NCI-H1930 (cell line): ENCODE results near the gene RGL4.

Source experiments
- DNase-seq, 2 experiments: peaks; one replicate each; lab custom pipeline; 2025; lab: John Stamatoyannopoulos, UW

The RGL4 gene

DNA sequence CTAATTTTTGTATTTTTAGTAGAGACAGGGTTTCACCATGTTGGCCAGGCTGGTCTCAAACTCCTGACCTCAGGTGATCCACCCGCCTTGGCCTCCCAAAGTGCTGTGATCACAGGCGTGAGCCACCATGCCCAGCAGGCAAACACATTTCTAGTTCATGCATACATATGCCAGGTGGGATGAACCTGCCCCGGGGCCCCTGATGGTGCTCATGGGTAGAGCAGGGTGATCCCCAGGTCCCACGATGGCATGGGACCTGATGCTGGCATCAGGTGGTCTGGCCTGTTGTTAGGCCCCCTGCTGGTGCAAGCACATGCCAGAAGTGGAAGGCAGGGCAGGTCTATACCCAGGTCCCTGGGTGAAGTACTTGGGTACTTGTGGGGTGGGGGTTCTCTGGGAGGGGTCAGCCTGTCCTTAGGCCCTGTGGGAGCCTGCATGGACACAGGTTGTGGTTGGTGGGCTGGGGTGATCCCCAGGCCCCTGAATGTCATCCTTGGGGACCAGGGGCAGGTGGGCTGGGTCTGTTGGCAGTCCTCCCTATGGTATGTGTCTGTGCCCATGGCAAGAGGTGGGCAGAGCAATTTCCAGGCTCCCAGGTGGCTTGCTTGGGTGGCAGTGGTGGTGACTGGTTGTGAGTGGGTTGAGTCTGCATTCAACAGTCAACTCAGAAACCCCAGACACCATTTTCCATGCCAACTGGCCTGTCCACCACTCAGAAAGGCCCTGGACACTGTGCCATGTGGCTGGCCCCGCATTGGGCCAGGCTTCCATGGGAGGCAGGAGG, 9.6 kb upstream of the RGL4 start:
- DNase-seq, result no peak

DNA sequence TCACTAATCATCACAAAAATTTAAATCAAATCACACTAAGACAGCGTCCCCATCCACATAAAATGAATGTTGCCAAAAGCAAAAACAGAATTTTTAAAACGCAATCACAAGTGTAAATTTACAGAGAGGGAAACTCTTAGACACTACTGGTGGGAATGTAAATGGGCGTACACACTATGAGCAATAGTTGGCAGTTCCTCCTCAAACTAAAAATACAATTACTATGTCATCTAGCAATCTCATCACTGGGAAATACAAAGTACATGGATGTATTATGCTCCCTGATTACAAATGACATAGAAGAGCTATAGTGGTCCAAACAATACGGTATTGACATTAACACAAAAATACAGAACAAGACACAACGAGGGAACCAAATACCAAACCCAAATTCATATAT, 8.7 kb upstream of the RGL4 start:
- DNase-seq, result no peak

DNA sequence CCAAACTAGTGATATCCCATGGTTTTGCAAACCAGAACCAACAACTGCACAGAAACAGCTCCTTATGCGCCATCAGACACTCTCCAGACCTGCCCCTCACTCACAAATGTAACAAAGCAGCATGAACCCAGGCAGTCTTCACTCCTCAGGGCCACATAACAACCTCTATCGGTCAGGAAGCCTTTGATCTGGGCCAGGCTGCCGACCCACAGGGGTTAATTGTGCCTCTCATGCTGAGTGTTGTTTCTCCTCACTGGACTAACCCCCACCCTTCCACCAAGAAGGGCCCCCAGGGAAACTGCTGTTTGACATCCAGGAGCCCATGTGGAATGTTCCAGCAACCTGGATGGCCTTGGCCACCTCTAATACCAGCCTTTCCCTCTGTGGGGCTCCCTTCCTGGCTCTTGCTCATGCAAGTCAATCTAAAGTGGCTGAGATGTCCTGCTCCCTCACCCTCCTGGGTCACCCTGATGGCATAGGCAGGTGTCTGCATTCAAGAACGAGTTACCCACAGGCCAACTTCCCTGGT, 7.9 kb upstream of the RGL4 start:
- no peak for DNase-seq

DNA sequence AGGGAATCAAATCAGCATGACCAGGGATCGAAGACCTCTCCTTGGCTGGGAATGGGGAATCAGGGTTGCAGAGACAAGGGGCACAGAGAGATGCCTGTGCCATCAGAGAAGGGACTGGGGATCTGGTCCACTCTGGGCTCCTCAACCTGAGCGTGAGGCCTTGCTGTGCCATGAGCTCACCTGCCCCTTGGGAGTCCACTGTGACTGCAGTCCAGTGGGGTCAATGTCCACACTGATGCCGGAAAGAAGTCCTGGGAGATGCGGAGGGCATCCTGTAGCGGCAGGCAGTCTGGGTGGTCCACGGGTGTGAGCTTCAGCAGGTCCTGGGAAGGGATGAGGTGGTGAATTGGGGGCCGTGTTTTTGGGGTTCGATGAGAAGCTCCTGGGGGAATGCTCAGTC, 7.3 kb upstream of the RGL4 start:
- no peak for DNase-seq

DNA sequence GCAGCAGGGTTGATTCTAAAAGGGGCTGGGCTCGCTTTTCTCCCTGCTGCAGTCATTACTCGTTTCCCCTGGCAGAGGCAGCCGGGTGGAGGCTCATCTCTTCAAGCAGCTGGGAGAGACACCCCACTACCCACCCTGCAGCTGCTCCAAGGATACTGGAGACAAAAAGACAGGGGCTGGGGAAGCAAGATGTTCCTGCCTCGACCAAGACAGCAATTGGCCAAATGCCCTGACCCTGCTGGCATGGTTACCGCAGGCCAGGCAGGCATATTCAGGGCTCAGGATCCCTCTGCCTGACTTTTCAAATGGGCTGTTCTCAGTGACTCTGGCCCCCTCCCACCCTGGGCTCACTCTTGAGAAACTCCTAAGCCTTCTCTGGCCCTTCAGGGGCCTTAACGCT, 6.8 kb upstream of the RGL4 start:
- no peak for DNase-seq

DNA sequence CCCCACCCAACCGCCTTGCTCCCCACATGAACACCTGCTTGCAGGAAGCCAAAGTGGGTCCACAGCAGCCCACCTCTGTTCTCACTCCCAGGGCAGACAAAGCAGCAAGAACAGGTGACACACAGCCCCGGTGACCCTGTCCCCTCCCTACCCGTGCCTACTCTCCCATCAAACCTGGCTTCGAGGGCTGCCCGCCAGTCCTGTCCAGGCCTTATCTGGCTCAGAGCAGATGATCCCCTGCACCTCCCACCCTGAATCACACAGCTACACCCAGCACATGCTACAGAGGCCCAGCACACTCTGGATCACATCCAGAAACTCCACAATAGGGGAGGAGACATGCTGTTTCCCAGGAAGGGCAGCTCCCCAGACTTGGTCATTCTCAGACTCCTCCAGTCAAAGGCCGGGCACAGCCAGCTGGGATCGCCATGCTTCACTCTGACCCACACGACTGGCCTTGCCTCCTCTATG, 6.2 kb upstream of the RGL4 start:
- no peak for DNase-seq

DNA sequence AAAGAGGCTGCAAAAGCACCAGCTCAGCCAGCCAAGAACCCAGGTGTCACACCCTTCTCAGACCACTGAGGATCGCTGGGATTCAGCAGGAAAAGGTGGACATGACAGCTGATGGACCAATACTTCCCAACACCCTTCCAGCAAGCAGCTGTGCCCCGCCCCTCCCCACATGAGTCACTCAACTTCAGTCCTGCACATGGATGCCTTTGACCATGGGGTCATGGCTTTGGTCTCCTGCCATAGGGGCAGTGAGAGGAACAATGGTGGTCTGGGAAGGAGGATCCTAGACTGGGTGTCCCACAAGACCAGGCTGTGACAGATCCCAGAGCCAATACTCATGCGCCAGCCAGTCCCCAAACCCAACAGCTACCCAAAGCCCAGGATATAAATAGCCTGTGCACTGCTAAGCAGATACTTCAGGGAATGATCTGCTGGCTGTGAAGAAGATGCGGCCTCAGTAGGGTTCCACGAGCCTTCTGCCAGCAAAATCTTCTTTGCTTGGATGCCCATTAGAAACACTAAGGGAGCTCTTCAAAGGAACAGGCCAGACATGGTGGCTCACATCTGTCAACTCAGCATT, 5.5 kb upstream of the RGL4 start:
- DNase-seq, result no peak

DNA sequence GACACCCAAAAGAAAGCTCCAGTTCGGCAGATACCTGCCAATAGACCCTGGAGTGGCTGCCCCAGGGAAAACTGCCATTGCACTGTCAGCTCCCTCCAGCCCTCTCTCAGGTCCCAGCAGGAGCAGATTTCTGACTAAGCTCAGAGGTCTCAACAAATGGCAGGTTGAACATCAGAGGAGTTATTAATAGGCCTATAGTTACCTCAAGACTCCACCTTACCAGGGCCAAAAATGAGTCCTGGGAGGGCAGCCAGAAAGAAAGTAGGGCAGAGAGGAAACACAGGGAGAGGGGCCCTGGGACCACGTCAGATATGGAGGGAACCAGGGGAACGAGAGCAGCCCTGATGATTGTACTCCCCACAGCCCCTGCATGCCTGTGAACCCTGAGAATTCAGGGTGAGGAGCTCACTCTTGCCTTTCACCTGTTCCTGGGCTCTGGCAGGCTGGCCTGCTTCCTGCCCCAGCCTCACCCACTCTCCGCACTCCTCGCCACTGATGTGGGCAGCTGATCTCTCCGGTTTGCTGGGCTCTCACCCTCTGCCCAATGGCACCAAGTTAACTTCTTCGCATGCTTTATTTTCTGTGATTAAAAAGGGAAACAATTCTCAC, 4.3 kb upstream of the RGL4 start:
- DNase-seq, result no peak

DNA sequence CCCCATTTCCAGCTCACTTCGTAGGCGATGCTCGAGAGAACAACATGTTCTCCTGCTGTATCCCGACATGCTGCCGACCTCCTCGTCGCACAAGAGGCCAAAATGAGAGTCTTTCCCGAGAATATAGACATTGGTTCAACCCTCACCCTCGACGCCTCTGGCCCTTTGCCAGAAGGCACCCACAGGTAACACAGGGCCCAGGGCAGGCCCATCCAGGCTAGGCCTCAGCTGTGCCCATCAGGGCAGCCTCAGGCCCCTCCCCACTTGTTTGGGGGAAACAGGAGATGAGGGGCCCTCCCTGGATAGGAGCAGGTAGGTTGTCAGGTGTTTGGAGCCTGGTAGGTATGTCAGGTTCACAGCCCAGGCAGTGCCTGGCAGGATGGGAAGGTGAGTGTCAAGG, 2.7 kb upstream of the RGL4 start:
- no peak for DNase-seq

DNA sequence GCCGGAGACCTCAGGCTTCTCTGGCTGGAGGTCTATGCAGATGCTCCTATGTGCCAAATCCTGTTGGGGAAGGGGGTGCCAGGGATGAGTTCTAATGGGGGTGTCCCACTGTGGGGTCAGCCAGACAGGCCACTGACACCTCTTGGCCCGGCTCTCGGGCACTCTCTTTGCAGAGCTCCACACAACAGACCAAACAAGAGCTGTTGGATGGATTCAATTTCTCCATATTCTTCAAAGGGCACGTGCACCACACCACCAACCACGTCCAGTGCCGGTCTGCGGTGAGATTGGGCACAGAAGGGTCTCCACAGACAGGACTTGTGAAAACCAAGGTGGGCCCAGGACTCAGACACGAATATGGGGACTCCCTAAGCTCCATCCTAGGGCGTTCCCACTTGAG, 2.2 kb upstream of the RGL4 start:
- no peak for DNase-seq

DNA sequence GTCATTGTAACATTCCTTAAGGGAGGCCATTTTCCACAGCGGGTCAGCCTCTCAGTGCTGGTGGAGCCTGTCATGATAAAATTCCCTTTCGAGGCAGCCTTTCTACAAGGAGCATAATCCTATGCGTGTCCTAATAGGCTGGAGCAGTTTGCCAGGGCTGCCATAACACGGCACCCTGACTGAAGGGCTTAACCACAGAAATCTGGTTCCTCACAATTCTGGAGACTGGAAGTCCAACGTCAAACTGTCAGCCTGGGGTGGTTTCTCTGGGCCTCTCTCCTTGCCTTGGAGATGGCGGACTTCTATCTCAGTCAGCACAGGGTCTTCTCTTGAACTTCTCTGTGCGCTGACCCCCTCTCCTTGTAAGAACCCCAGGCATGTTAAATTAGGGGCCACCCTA, 1.4 kb upstream of the RGL4 start:
- DNase-seq, result no peak

DNA sequence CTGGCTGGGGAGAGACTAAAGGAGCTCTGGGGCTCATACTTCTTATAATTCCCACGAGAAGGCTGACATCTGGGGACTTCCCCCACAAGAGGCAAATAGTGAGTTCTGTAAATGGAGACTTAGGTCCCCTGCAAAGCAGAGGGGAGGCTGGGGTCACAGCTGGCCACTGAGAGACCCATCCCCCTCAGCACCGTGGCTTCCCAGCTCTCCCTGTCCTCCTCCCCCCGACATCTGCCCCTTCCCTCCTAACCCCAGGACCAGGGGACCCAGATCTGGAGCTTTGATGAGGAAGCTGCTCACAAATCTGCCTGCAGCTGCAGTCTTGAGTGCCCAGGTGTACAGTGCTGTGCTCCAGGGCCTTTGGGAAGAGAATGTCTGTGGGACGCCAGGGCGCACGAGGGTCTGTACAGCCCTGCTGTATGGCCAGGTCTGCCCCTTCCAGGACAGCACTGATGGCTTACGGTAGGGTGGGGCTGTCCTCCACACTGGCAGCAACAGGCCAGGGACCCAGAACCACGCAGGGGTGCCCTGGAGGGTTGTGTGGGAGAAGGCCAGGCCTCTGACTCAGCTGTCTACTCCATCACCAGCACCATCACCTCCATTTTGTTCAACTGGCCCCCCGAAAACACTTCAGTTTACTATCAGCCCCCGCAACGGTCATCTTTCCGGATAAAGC, 1.1 kb downstream of the RGL4 start:
- no peak for DNase-seq

DNA sequence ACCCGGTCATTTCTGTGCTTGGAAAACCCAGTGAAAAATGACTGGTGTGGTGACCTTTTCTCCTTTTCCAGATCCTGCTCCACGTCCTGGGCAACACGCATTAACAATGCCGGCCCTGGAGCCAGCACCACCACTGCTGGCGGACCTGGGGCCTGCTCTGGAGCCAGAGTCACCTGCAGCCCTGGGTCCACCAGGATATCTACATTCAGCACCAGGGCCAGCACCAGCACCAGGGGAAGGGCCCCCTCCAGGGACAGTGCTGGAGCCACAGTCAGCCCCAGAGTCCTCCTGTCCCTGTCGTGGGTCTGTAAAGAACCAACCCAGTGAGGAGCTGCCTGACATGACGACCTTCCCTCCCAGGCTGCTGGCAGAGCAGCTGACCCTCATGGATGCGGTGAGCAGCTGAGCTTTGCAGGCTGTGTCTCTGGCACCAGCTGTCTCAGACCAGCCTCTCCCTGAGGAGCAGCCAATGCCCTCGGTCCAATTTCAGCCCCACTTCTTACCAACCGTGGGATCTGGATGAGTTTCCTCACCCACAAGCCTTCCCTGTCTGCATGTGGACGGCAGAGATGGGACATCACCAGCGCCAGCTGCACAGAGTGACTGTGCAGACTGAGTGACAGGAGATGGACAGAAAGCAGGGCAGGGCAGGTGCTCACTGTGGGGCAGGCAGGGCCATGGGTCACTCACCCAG, 1.9 kb downstream of the RGL4 start:
- DNase-seq, result no peak

DNA sequence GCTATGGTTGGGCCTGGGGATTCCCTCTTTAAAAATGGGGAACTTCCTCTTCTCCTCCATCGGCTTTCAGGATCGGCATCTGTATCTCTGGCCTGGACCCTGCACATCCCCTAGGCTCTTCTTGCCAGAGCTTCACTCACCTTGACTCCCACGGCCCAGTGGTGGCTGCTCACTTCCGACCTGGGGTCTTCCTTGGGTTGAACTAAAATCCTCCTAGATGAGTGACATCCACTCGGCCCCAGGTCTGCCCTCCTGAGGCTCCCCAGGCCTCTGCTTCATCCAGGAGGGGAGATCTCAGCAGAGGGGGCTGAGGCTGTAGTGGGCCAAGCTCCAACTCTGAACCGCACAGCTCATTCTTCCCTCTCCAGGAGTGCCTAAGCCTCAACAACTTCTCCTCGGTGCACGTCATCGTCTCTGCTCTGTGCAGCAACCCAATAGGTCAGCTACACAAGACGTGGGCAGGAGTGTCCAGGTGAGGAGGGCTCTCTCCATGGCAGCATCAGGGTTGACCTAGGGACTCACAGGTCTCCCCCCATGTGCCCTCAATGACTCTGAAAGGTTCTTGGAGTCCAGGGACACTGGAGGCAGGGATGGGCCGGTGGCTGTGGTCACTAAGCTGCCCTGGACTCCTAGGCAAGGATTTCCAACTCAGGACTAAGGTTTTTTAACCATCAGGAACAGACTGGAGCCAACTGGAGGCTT, 3.3 kb downstream of the RGL4 start:
- no peak for DNase-seq

DNA sequence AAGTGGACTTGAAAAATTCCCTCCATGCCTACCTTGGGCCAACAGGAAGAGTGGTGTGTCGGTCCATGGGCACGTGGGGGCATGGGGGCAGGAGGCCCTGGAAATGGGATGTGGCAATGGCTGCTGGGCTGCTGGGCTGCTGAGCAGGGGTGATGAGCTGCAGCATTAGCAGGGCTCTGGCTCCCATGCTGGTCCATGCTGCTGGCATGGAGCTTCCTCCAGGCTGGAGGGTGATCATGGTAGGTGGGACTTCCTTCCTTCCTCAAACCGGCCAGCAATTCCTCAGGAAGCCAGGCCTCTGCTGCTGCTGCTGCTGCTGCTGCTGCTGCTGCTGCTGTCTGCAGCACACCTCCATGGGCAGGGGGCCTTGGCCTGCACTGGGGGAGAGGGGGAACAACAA, 4.3 kb downstream of the RGL4 start:
- DNase-seq, result no peak

DNA sequence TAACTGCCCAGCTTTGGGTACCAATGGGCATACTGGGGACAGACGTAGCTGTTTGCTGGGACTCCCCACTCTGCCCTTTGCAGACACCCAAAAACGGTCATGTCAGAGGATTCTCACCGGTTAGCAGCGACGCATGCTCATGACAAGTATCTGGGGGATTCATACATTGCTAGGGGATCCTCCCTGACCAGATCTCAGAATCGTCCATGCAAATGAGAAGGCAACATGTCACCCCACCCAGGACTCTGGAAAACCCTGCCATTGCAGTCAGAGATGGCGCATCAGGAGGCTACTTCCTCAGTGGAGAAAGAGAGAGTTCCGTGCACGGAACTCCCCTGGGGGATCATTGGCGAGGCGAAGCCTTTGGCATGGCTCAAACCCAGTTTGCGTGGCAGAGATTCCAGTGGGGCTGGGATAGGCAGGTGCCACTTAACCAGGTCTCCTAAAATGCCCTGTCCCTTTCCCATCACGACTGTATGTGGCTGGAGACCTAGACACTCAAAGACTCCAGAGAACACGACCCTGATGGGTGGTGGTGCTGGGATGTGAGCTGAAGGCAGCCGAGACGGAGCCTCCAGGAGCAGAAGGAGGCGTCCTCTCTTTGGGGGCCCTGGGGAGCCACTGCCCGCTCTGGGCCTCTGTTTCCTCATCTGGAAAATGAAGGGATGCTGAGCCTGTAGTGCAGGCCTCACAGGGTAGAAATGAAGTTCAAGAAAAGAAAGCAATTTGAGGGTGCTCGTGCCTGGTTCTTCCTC, 4.9 kb downstream of the RGL4 start:
- no peak for DNase-seq

DNA sequence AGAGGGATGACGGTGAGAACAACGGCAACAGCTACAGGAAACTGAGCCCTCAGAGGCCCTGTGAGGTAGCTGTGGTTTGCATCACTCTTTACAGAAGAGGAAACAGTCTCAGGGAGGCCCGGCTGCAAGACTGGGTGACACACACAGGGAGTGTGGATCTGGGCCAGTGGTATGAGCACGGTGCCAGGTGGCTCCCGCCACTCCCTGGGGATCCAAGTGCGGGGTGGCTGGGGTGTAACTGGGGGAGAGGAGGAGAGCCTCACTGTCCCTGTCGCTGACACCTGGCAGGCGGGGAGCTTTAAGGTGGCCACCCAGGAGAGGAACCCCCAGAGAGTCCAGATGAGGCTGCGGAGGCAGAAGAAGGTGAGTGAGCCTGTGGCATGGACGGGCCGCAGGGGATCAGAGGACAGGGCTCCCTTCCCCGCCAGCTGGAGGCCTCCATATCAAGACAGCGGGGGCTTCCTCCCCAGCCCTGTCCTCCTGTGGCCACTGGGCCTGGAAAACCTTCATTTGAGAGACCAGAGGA, 5.6 kb downstream of the RGL4 start:
- no peak for DNase-seq

DNA sequence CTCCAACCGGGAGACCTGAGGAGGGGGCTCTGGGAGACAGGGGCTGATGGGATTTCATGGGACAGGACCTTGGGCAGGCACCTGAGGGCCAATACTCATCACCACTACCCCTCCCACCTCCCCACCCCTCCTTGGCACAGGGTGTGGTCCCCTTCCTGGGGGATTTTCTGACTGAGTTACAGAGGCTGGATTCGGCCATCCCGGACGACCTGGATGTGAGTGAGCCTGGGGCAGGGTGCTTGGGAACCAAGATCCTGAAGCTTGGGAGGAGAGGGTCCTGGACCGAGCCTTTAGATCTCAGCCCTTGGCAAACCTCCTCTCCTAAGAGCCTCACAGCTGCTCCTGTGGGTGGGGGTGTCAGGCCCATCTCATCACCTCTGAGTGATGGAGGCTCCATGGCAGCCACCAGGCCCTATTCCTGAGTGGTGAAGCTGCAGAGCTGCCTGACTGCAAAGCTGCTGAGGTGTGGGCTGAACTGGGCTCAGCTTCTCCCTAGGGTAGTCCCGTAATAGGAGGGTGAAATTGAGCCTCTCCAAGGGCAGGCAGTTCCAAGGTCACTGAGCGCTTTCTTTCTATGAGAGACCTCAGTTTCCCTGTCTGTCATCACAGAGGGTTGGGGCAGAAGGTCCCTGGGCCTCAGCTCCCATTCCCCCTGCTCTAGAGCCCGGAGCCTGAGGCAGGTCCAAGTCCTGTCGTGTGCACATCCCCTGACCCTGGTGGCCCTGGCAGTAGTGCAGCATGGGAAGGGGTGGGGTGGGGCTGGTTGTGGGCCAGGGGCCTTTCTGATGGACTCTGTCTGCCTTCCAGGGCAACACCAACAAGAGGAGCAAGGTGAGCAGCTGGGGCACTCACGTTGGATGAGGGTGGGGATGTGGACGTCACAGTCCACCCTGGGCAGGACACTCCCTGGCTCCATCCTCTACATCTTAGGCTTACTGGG, 6.5 kb downstream of the RGL4 start:
- no peak for DNase-seq

DNA sequence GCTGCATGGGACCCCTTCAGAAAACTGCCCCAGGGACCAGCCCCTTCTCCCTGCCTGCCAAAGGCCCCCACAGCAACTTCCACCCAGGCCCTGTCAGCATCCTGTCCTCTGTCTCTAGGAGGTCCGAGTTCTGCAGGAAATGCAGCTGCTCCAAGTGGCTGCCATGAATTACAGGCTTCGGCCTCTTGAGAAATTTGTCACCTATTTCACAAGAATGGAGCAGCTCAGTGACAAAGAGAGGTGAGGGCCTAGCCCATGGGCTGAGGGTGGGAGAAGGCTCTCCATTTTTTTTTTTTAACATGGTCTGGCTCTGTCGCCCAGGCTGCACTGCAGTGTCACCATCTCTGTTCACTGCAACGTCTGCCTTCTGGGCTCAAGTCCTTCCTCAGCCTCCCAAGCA, 7.3 kb downstream of the RGL4 start:
- DNase-seq, result no peak
